Measurements from ENCODE around the gene CDC42BPG.

Gene CDC42BPG

DNA sequence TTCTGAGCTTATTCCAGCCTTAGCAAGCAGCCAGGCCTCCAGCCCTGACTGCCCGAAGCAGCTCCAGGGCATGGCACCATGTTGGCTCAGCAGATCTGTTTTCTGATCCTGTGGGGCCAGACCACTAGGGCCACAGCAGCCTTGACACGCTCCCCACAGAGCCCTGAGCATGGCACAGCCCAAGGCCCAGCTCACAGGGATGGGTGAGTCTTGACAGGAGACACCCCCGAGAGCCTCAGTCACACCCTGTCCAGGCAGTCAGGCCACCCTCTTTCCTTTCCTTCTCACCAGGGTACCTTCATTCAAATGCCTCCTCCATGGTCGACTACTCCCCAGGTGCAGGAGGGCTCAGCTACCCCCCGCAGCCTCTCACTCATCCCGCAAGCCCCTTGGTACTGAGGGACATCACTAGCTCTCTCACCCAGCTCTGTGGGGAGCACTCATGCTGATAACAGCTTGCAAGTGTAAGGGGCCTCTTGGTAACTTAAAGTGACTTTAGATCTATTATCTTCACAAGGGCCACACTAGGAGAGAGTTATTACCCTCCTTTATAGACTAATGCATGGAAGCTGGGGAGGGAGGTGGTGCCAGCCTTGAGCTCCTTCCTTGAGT, 3.9 kb upstream of the CDC42BPG start:
- ChIA-PET CTCF (interaction anchor here (0.7 to 8.0 kb wide), 23 partner anchors 8 to 427 kb away, joined by 3 to 111 read pairs (median 3); partner anchors contain the start of genes ARL2, BATF2, EHD1 and SNX15), POLR2A (interaction anchor here (1.4 kb wide), 1 partner anchor 30 kb away, joined by 6 read pairs; the partner anchor contains the start of gene EHD1)
- H3K9me3 ChIP-seq (ENCODE audit: control insufficient read depth, insufficient read depth, low read depth, low read length), result no peaks in the 10 kb centered on the region
- peak; percentile 95 for TF ChIP-seq ZIC2 (tag by site-specific recombination; IDR thresholded peaks at IDR 0.05)
- no peak for TF ChIP-seq FEZF1 (tag by site-specific recombination; IDR thresholded peaks at IDR 0.05)
- TF ChIP-seq, protein P1, sequence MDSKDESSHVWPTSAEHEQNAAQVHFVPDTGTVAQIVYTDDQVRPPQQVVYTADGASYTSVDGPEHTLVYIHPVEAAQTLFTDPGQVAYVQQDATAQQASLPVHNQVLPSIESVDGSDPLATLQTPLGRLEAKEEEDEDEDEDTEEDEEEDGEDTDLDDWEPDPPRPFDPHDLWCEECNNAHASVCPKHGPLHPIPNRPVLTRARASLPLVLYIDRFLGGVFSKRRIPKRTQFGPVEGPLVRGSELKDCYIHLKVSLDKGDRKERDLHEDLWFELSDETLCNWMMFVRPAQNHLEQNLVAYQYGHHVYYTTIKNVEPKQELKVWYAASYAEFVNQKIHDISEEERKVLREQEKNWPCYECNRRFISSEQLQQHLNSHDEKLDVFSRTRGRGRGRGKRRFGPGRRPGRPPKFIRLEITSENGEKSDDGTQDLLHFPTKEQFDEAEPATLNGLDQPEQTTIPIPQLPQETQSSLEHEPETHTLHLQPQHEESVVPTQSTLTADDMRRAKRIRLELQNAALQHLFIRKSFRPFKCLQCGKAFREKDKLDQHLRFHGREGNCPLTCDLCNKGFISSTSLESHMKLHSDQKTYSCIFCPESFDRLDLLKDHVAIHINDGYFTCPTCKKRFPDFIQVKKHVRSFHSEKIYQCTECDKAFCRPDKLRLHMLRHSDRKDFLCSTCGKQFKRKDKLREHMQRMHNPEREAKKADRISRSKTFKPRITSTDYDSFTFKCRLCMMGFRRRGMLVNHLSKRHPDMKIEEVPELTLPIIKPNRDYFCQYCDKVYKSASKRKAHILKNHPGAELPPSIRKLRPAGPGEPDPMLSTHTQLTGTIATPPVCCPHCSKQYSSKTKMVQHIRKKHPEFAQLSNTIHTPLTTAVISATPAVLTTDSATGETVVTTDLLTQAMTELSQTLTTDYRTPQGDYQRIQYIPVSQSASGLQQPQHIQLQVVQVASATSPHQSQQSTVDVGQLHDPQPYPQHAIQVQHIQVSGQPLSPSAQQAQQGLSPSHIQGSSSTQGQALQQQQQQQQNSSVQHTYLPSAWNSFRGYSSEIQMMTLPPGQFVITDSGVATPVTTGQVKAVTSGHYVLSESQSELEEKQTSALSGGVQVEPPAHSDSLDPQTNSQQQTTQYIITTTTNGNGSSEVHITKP (tag by site-specific recombination; IDR thresholded peaks at IDR 0.05), result peak; percentile 75
- TF ChIP-seq ZNF157 (tag by site-specific recombination; IDR thresholded peaks at IDR 0.05), result no peak
- TF ChIP-seq GLIS1 (tag by site-specific recombination; IDR thresholded peaks at IDR 0.05), result peak; percentile 83
- no peak overlapping the region for H3K4me3 ChIP-seq (ENCODE audit: low read depth, low read length)
- no peaks in the 10 kb centered on the region for H3K36me3 ChIP-seq (ENCODE audit: control insufficient read depth in 2 of 2, insufficient read depth in 1 of 2, low read length in 2 of 2)
- no peaks in the 10 kb centered on the region for H3K4me1 ChIP-seq (ENCODE audit: control insufficient read depth, insufficient read depth, low read length)
- H3K27ac ChIP-seq (ENCODE audit: extremely low read depth, low read depth, low read length), result no peak overlapping the region

DNA sequence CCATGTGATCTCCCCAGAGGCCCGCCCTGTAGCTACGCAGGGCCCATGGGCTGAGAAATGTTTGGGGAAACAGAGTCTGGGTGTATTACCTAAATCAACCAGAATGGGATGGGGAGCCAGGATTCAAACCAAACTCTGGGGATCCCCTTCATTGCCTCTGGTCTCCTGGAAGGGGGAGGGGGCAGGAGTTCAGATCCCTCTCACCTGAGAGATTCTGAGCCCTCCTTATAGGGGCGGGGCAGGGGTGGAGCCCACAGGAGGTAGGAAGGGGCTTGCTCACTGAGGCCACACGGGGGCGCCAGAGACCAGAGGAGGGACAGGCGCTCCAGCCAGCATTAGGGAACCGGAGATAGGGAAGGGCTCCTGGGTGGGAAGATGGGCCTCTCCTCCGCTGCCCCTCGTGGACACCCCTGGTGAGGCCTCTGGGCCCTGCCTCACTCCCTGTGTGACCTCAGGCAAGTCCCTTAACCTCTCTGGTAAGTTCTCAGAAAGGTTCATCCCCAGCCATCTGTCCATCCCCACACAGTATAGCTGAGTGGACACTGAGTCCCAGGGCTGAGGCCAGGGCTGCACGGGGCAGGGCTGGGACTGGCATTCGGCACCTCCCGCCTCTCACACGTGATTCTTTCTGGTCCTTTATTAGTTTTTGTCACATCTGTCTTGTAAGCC, 2.7 kb upstream of the CDC42BPG start:
- Histone ChIP-seq H3K36me3 (ENCODE audit: control insufficient read depth in 2 of 2, insufficient read depth in 1 of 2, low read length in 2 of 2) (no peaks in the 10 kb centered on the region), H3K4me1 (ENCODE audit: control insufficient read depth, insufficient read depth, low read length) (no peaks in the 10 kb centered on the region; the same call in 1 of the 2 replicates), H3K4me3 (ENCODE audit: low read depth, low read length) (no peak overlapping the region), H3K27ac (ENCODE audit: extremely low read depth, low read depth, low read length) (no peak overlapping the region), H3K9me3 (ENCODE audit: control insufficient read depth, insufficient read depth, low read depth, low read length) (no peaks in the 10 kb centered on the region)
- ChIA-PET POLR2A (interaction anchor here (0.9 kb wide), 1 partner anchor 46 kb away, joined by 3 read pairs; no protein-coding TSS in a partner anchor), CTCF (interaction anchor here (0.6 to 8.0 kb wide), 30 partner anchors 15 to 695 kb away, joined by 3 to 111 read pairs (median 4); partner anchors contain the start of genes ARL2, EHD1, SNX15 and TIGD3)
- TF ChIP-seq ZNF223 (tag by site-specific recombination; IDR thresholded peaks at IDR 0.05), result no peak
- TF ChIP-seq ZNF600 (tag by site-specific recombination; IDR thresholded peaks at IDR 0.05), result peak; percentile 88
- TF ChIP-seq KLF17 (tag by site-specific recombination; IDR thresholded peaks at IDR 0.05), result peak; percentile 12; the same call in 1 of the 2 replicates
- TF ChIP-seq KLF9 (tag by site-specific recombination; IDR thresholded peaks at IDR 0.05; ENCODE audit: low read depth), result peak; percentile 80
- peak; percentile 49 for TF ChIP-seq SP2 (tag by site-specific recombination; IDR thresholded peaks at IDR 0.05)
- TF ChIP-seq ELK4 (IDR thresholded peaks at IDR 0.05; ENCODE audit: borderline replicate concordance, low read depth, low read length), result no peak
- TF ChIP-seq, protein P2, sequence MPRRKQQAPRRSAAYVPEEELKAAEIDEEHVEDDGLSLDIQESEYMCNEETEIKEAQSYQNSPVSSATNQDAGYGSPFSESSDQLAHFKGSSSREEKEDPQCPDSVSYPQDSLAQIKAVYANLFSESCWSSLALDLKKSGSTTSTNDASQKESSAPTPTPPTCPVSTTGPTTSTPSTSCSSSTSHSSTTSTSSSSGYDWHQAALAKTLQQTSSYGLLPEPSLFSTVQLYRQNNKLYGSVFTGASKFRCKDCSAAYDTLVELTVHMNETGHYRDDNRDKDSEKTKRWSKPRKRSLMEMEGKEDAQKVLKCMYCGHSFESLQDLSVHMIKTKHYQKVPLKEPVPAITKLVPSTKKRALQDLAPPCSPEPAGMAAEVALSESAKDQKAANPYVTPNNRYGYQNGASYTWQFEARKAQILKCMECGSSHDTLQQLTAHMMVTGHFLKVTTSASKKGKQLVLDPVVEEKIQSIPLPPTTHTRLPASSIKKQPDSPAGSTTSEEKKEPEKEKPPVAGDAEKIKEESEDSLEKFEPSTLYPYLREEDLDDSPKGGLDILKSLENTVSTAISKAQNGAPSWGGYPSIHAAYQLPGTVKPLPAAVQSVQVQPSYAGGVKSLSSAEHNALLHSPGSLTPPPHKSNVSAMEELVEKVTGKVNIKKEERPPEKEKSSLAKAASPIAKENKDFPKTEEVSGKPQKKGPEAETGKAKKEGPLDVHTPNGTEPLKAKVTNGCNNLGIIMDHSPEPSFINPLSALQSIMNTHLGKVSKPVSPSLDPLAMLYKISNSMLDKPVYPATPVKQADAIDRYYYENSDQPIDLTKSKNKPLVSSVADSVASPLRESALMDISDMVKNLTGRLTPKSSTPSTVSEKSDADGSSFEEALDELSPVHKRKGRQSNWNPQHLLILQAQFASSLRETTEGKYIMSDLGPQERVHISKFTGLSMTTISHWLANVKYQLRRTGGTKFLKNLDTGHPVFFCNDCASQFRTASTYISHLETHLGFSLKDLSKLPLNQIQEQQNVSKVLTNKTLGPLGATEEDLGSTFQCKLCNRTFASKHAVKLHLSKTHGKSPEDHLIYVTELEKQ (tag by site-specific recombination; IDR thresholded peaks at IDR 0.05; ENCODE audit: borderline replicate concordance), result no peak
- TF ChIP-seq GLIS2 (tag by site-specific recombination; IDR thresholded peaks at IDR 0.05), result peak; percentile 46; the same call in 1 of the 2 replicates
- TF ChIP-seq KLF16 (tag by site-specific recombination; IDR thresholded peaks at IDR 0.05), result 0 out of 2 replicates have a peak, but pooled peaks have one; percentile 47
- no peak for TF ChIP-seq ZNF398 (tag by site-specific recombination; IDR thresholded peaks at IDR 0.05)
- no peak for TF ChIP-seq ZNF366 (tag by site-specific recombination; conservative IDR thresholded peaks at IDR 0.05)
- peak; percentile 82 for TF ChIP-seq KLF8 (tag by site-specific recombination; IDR thresholded peaks at IDR 0.05)
- TF ChIP-seq ZNF433 (tag by site-specific recombination; IDR thresholded peaks at IDR 0.05; ENCODE audit: low read depth), result no peak
- no peak for TF ChIP-seq GLI2 (tag by site-specific recombination; IDR thresholded peaks at IDR 0.05; ENCODE audit: borderline replicate concordance, low read depth)
- TF ChIP-seq ZFP69B (tag by site-specific recombination; IDR thresholded peaks at IDR 0.05), result peak; percentile 72

All from HEK293 (cell line).